HUES48 (cell line): ENCODE data around the gene UBAP1.

Experiments used
- H3K27ac ChIP-seq: one replicate; pipeline ENCODE4 v1.7.0; 2013; ENCODE audit warnings: low read depth, low read length, inconsistent platforms
- H3K27me3 ChIP-seq: 2 replicates; pipeline ENCODE4 v1.6.1; 2013; ENCODE audit warnings: mild to moderate bottlenecking, low read length; ENCODE audit not compliant: control insufficient read depth, insufficient read depth
- H3K36me3 ChIP-seq: 2 replicates; pipeline ENCODE4 v1.6.1; 2013; ENCODE audit warnings: low read length; ENCODE audit not compliant: control insufficient read depth, insufficient read depth
- H3K4me1 ChIP-seq: 2 replicates; pipeline ENCODE4 v1.6.1; 2013; ENCODE audit warnings: mild to moderate bottlenecking, low read length; ENCODE audit not compliant: control insufficient read depth, insufficient read depth
- H3K4me3 ChIP-seq: 2 replicates; pipeline ENCODE4 v1.5.1; 2013; ENCODE audit warnings: mild to moderate bottlenecking, low read depth, low read length
- H3K9ac ChIP-seq: 2 replicates; pipeline ENCODE4 v1.6.1; 2013; ENCODE audit warnings: mild to moderate bottlenecking, low read depth, low read length, moderate library complexity
- H3K9me3 ChIP-seq: 2 replicates; pipeline ENCODE4 v1.6.1; 2013; ENCODE audit warnings: low read length; ENCODE audit not compliant: control insufficient read depth, insufficient read depth

UBAP1 gene

DNA sequence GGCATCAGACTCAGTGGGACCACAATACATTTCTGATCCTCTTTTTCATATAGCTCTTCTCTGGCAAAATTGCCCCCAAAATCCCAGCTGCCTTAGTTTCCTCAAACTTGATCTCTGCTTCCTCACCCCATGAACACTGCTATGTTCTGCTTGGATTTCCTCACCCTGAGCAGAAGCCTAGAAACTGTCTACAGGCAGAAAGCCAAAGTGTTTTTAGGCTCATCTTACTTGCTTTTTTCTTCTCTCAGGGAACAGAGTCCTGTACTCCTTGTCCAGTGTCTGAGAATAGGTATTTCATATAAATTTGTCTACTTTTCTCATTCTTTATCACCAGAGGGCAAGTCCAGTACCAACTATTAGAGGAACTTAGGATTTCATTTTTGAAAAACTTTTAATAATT is 21.5 kb upstream of the UBAP1 start:
- H3K9me3 ChIP-seq = no peaks in the 10 kb centered on the region
- H3K9ac ChIP-seq = no peak overlapping the region
- H3K4me1 ChIP-seq = peaks cover 10% of the 10 kb centered on the region; the same call in 1 of the 2 replicates
- no peaks in the 10 kb centered on the region for H3K27me3 ChIP-seq
- no peak overlapping the region for H3K4me3 ChIP-seq
- no peak overlapping the region for H3K27ac ChIP-seq
- no peaks in the 10 kb centered on the region for H3K36me3 ChIP-seq

DNA sequence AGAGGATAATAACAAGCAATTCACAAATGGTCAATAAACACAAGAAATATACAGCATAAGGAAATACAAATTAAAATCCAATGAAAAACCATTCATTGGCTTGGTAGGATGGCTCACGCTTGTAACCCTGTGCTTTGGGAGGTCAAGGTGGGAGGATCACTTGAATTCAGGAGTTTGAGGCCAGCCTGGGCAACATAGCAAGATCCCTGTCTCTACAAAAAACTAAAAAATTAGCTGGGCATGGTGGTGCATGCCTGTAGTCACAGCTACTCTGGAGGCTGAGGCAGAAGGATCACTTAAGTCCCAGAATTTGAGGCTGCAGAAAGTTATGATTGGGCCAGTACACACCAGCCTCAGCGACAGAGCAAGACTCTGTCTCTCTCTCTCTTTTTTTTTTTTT is 20.9 kb upstream of the UBAP1 start:
- Histone ChIP-seq H3K4me3 (no peak overlapping the region), H3K36me3 (no peaks in the 10 kb centered on the region), H3K9me3 (no peaks in the 10 kb centered on the region), H3K27ac (no peak overlapping the region), H3K9ac (no peak overlapping the region), H3K27me3 (no peaks in the 10 kb centered on the region), H3K4me1 (peaks cover 10% of the 10 kb centered on the region; the same call in 1 of the 2 replicates)

DNA sequence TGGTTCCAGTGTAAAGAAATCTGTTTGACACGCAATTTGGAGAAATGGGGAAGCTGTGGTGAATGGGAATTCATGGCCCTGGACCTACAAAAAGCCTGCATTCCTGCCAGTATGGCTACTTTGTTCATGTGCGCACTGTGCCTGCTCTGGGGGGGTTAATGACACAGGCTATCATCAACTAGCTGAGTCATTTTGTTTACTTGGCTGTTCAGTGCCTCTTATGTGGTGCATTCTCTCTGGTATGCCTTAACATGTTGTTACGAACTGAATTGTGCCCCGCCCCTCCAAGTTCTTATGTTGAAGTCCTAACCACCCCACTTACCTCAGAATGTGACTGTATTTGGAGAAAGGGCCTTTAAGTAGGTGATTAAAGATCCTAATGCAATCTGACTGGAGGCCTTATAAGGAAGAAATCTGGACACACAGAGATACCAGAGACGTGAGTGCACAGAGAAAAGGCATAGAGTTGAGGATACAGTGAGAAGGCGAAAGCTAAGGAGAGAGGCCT is 20.4 kb upstream of the UBAP1 start:
- Histone ChIP-seq H3K27ac (no peak overlapping the region), H3K4me1 (peaks cover 10% of the 10 kb centered on the region; the same call in 1 of the 2 replicates), H3K4me3 (no peak overlapping the region), H3K9ac (no peak overlapping the region), H3K9me3 (no peaks in the 10 kb centered on the region), H3K27me3 (no peaks in the 10 kb centered on the region), H3K36me3 (no peaks in the 10 kb centered on the region)

DNA sequence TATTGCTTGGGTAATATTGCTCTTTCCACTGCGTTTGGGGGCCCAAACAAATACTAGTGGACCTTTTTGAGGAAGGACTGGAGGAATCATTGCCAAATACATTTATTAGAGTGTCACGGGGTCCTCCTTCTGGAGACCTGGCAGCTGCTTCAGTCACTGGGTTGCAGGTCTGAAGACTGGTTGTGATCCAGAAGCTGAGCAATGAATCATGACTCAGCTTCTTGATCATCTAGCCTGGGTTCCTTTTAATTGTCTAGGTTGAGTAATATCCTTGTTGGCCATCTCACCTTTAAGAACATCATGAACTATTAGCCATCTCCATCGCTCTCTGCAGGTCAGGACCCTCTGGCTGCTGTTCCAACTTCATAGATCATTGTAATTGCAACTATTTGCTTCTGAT is 15.4 kb upstream of the UBAP1 start:
- Histone ChIP-seq H3K36me3 (no peaks in the 10 kb centered on the region), H3K4me3 (no peak overlapping the region), H3K27me3 (no peaks in the 10 kb centered on the region), H3K4me1 (no peaks in the 10 kb centered on the region), H3K27ac (no peak overlapping the region), H3K9me3 (no peaks in the 10 kb centered on the region), H3K9ac (no peak overlapping the region)

DNA sequence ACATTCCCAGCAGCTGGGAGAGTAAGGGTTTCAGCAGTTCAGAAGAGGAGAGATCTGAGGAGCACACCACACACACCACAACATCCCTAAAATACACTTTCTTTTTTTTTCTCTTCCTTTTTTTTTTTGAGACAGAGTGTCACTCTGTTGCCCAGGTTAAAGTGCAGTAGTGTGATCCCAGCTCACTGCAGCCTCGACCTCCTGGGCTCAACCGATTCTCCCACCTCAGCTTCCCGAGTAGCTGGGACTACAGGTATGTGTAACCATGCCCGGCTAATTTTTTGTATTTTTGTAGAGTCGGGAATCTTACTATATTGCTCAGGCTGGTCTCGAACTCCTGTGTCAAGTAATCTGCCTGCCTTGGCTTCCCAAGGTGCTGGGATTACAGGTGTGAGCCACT is 9.7 kb upstream of the UBAP1 start:
- Histone ChIP-seq H3K4me3 (no peak overlapping the region), H3K27ac (no peak overlapping the region), H3K36me3 (no peaks in the 10 kb centered on the region), H3K9me3 (no peaks in the 10 kb centered on the region), H3K9ac (no peak overlapping the region), H3K4me1 (no peaks in the 10 kb centered on the region), H3K27me3 (no peaks in the 10 kb centered on the region)

DNA sequence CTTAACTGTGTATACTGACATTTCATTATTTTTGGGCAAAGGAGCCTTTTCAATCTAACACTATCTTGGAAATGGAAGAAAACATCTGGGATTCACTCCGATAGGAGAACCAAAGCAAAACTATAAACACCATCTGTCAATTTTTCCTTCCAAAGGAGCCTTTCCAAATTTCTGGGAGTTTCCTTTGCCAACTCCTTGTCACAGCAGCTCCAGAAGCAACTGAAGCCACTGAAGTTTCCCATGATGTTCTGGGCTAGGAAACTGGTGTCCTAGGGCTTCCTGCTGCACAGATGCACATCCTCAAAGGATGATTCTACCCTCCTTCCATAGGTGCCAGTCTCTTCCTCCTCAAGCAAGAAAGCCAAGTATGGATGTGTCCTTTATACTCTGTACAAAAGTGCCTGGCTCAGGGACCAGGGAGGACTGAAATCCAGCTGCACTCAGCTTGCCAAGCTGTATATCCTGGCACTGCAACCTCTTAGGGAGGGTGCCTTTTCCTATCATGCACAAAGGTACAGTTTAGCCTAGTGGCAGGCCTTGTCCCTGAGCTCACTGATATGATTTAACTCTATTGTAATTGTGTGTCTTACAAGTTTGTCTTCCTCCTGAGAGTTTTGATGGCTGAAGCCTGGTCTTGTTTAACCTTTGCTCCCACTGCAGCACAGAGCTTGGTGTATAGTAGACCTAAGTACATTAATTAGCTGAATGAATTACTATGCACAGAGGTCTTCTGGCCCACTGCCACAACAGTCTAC is 8.4 kb upstream of the UBAP1 start:
- no peaks in the 10 kb centered on the region for H3K36me3 ChIP-seq
- H3K27me3 ChIP-seq = no peaks in the 10 kb centered on the region

DNA sequence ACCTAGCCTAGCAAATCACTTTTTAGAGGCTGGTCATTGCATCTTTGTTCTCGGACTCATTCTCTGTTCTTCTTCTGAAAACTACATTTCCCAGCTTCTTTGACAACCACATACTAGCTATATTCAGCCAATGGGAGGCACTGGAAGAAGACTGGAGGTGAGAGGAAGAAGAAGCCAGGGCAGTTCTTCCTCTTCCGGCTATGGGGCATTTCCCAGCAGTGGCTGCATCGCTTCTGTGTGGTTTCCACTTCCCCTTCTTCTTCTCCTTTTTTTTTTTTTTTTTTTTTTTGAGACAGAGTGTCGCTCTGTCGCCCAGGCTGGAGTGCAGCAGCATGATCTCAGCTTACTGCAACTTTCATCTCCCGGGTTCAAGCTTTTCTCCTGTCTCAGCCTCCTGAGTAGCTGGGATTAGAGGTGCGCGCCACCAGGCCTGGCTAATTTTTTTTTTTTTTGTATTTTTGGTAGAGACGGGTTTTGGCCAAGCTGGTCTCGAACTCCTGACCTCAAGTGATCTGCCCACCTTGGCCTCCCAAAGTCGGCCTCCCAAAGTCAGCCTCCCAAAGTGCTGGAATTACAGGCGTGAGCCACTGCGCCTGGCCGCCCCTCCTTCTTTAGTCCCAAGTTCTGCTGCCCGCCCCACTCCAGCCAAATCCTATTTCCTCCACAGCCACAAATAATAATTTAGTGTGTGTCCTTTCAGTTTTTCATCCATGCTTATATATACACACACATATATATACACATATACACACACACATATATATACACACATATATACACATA is 6.9 kb upstream of the UBAP1 start:
- H3K4me3 ChIP-seq = no peak overlapping the region
- H3K9ac ChIP-seq = no peak overlapping the region

More for the DNA sequence above, 8.4 kb upstream of the UBAP1 start:
- no peak overlapping the region for H3K9ac ChIP-seq
- H3K9me3 ChIP-seq = no peaks in the 10 kb centered on the region
- H3K4me3 ChIP-seq = no peak overlapping the region
- no peaks in the 10 kb centered on the region for H3K4me1 ChIP-seq
- H3K27ac ChIP-seq = no peak overlapping the region

DNA sequence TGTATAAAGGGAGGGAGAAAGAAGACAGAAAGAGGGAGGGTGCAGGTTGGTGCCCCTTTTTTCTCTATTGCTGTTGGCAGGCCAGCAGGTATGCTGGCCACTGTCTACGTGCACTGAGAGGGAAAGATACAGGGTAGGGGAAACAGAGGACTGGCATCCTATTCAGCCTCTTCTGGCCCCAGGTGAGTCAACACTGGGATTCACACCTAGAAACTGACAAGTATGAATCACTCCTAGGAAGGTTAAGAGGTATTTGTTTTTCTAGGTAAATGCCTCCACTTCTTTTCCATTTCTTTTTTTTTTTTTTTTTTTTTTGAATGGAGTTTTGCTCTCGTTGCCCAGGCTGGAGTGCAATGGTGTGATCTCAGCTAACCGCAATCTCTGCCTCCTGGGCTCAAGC is 2.8 kb upstream of the UBAP1 start:
- Histone ChIP-seq H3K9ac (no peak overlapping the region), H3K4me1 (no peaks in the 10 kb centered on the region), H3K36me3 (no peaks in the 10 kb centered on the region), H3K9me3 (no peaks in the 10 kb centered on the region), H3K4me3 (no peak overlapping the region), H3K27me3 (no peaks in the 10 kb centered on the region), H3K27ac (no peak overlapping the region)

More for the DNA sequence above, 6.9 kb upstream of the UBAP1 start:
- Histone ChIP-seq H3K27me3 (no peaks in the 10 kb centered on the region), H3K36me3 (no peaks in the 10 kb centered on the region), H3K9me3 (no peaks in the 10 kb centered on the region), H3K4me1 (no peaks in the 10 kb centered on the region), H3K27ac (no peak overlapping the region)

DNA sequence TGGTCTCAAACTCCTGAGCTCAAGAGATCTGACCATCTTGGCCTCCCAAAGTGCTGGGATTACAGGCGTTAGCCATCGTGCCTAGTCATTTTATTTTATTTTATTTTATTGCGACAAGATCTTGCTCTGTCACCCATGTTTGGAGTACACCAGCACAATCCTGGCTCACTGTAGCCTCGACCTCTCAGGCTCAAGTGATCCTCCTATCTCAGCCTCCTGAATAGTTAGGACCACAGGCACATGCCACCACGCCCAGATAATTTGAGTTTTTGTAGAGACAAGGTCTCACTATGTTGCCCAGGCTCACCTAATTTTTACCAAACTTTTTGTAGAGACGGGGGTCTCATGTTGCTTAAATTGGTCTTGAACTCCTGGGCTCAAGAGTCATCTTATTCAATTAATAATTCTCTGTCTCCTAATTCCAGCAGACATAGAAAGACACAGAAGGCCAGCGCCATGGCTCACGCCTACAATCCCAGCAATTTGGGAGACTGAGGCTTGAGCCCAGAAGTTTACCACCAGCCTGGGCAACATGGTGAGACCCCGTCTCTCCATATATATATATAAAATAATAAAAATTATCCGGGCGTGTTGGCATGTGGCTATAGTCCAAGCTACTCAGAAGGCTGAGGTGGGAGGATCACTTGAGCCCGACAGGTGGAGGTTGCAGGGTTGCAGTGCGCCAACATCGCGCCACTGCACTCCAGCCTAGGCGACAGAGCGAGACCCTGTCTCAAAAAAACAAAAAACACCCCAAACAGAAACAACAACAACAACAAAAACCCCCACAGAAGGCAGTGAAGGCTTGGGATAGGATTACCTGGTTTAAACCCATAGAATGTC is 1.0 kb upstream of the UBAP1 start:
- peak overlapping the region; percentile 91 for H3K4me3 ChIP-seq
- peak overlapping the region; percentile 98 for H3K27ac ChIP-seq
- no peaks in the 10 kb centered on the region for H3K4me1 ChIP-seq
- H3K9ac ChIP-seq = peak overlapping the region; percentile 92
- no peaks in the 10 kb centered on the region for H3K36me3 ChIP-seq
- H3K27me3 ChIP-seq = no peaks in the 10 kb centered on the region
- H3K9me3 ChIP-seq = no peaks in the 10 kb centered on the region

DNA sequence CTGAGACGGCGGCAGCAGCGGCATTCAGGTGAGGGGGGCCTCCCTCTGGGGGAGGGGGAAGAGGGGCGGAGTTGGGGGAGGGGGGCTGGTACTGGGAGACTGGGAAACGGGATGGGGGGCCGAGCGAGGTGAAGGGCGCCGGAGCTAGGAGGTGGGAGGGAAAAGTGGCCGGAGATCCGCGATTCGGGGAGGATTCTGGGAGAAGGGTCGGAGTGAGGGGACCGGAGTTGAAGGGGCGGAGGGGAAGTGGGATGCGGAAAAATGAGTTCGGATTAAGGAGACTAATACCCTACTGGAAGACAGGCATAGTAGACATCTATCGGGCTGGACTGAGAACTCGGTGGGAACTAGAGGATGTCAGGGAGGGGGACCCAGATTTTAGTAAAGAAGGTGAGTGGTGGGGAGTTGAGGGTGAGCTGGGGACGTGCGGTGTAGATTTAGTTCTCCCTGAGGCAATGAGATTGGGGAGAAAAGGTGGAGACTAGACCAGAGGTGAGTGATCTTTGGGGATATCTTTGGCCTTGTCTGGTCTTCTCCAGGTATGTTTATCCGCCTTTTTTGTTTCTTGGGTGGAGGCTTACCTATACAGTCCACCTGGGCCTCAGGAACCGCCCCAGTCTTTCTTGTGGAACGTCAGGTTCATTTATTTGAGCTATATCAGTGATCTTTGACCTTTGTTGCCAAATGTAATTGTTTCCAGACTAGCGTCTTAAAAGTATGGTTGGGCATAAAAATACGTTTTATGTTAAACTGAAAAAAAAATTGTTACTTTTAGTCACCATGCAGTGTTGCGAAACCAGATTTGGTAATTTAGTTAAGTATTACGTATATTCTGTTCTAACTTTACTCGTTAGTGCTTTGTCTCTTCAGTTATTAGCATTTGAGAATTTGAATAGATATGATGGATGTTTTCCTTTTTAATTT is 632 bp downstream of the UBAP1 start:
- no peaks in the 10 kb centered on the region for H3K4me1 ChIP-seq
- peak overlapping the region; percentile 91 for H3K4me3 ChIP-seq

More for the DNA sequence above, 632 bp downstream of the UBAP1 start:
- peaks cover 4% of the 10 kb centered on the region; the same call in 1 of the 2 replicates for H3K36me3 ChIP-seq
- peak overlapping the region; percentile 92 for H3K9ac ChIP-seq
- H3K27ac ChIP-seq = peak overlapping the region; percentile 98
- H3K9me3 ChIP-seq = no peaks in the 10 kb centered on the region
- H3K27me3 ChIP-seq = no peaks in the 10 kb centered on the region
